Hippocampal formation (tissue), 2 donors: ENCODE measurements around the gene NRG3.
A peak's percentile ranks its signal among the peaks of the same experiment; 100 is the strongest.
"Not testable (repeated sequence)": the region's sequence is repeated elsewhere in the genome, so short reads cannot be mapped to it uniquely, and the experiment has no call there.

Experiments used
- DNase-seq, 2 donors: peaks; one replicate each; lab custom pipeline; 2025; lab: John Stamatoyannopoulos, UW

The NRG3 gene

DNA sequence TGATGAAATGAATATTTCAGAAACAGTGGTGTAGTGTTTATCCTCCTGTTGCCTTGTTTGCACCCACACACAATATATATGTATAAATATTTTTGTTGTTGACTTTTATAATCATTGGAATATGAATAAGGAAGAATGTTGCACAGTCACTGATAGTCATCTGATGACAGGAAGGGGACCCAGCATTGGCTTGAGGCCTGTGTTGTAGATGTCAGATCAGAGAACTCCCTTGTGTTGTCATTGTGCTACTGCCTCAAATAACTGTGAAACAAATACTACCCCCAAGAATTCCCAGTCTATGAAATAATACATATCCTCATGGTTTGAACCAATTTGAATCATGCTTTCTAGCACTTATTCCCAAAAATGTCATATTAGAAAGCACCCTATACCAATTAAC lies 84.0 kb downstream of the NRG3 start:
- no peak for DNase-seq

DNA sequence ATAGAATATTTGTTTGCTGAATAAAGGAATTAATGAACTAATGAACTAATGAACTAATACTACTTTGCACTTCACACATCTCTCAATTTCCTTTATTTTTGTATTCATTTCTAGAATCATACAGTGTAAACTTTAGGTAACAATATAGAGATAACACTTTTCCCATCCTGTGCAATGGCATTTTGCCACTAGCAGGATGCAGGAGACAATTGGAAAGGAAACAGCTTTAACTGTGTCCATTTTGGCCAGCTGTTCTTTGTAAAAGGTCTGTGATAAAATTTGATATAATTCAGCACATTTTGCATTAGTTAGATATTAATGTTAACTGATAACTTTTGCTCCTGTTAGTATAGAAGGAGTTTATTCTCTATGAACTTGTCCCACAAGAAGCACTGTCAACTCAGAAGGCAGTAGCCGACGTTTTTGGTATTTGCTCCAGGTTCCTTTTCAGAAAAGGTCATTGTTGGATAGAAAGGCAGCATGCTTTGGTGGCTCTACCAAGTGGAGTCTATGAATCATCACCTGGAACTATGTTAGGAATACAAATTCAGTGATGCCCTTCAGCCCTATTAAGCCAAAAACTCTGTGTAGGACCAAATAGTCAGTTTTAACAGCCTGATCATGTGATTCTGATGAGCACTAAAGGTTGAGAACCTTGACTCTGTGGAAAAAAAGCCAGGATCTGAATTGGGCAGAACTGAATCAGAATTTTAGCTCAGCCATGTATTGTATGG lies 86.6 kb downstream of the NRG3 start:
- DNase-seq = no peak

DNA sequence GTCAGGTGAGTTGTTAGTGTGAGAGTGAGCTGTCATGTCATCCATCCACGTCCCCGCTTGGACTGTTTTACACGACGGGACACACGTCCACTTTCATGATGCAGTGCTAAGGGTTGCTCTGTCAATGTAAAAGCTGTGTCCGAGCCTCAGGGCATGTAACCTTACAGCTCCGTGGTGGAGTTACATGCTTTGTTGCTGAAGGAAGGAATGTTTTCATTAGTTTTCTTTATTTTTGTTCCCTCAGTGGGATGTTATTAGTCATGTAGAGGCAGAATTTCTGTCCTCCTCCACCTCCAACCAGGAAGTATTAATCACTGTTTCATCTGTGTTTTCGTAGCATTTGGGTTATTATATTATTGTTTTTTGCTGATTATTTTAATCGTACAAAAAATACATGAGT lies 88.6 kb downstream of the NRG3 start:
- no peak for DNase-seq

DNA sequence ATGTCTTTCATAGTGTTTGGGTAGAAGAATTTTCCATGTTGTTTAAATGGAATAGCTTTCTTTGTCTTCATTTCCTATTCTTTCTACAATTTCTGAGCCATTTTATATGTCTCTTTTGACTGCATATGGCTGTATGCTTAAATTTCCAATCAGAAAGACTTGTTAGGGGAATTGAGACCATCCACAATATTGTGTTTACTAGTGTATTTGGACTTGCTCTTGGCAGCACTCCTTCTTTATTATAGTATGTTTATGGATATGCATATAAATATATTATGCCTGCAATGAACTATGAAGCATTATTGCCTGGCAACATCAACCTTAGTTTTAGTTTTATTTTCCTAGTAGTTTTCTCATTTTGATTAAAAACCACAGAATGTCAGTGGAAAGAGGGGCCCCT lies 92.7 kb downstream of the NRG3 start:
- no peak for DNase-seq

DNA sequence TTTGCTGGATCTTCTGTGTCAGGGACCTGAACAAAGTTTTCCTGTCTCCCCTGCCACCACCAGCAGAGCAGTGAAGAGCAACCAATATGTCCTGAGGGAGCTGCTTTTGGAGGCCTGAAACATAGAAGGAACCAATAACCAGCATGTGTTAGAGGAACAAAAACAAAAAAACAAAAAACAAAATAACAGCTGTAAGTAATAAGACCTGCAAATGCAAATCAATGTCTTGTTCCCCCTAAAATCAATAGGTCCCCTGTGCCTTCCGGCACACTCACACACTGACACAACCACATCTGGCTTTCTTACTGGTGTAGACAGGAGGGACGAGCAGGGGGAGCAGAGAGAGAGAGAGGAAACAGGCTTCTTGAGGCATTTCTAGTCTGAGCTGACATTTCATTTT lies 94.1 kb downstream of the NRG3 start:
- DNase-seq = no peak

DNA sequence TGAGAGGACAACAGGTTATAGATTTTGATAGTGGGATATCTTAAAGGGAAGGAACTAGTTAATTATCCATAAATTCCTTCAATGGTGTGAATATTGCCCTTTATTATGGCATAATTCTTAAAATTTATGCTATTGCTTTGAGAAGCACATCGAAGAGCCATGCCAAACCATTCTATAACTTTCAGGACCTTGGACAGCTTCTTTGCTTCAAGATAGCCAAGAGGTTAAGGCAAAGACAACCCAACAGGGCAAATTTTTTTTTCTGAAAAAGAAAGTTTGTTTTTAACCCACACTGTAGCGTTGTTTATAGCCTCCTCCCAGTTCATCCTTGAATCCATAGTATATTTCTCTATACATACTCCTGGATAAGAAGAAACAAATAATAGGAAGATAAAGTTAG lies 103.2 kb downstream of the NRG3 start:
- no peak for DNase-seq

DNA sequence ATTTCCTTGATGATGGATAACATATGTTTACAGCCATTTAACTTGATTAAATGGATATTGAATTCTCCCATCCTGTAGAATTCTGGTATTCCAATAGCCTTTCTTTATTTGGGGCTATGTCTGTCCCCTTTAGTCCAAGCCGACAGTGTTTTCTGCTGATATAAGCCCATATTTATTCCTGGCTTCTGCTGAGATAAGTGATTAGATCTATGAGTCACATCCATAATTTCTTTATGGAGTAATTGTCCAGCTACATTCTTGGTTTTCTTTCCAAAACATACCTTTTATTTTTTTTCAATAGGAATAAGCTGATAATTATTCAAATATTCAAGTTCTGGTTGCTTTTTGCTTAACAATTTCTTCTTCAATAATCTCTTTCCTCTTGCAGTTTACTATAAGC lies 106.7 kb downstream of the NRG3 start:
- no peak for DNase-seq

DNA sequence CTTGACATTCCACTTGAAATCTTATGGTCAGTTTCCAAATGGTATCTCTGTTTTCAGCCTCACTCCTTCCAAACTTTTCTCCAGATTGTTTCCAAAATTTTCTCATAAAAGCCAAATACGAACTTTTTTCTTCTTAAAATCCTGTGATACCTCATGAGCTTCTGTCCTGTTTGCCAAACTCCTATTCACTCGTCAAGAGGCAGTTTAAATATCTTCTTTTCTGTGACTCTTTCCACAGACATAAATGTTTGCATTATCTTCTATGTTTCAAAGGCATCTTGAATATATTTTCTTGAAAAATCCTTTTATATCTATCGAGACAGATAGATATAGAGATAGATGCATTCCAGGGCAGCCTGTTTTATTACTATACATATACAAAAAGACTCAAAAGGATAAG lies 109.4 kb downstream of the NRG3 start:
- no peak for DNase-seq

DNA sequence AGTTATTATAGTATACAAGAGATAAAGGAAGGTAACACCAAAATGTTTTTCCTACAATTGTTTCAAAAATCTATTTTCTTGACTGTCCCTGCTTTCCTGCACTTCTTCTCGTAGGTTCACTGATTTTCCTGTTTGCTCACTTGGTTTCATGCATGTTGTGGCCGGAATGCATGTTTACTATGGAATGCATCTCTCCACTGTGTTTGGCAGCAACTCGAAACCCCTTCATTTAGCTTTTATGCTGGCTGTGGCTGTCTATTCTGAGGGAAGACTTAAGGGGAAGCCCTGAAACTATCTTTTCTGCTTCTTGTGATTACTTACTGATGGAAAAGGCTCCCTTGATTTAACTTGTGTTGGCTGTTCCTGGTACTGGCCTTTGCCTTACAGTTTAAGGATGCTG lies 120.3 kb downstream of the NRG3 start:
- DNase-seq = no peak

DNA sequence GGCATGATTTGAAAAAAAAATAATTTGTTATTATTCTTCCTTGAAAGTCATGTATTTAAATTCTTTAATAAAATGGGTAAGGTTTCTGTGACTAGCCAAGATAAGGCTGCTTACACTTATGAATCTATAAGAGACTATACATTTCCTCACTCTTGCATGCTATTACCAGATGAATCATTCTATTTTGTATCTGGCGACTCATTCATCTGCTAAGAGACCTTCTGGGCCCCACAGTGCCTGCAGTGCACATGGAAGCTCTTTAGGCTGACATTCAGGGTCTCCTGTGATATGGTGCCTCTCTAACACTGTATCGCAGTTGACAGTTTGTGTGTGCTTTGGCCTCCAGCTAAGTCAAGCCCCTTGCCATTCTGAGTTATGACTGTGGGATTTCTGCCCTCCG lies 121.9 kb downstream of the NRG3 start:
- DNase-seq = no peak

DNA sequence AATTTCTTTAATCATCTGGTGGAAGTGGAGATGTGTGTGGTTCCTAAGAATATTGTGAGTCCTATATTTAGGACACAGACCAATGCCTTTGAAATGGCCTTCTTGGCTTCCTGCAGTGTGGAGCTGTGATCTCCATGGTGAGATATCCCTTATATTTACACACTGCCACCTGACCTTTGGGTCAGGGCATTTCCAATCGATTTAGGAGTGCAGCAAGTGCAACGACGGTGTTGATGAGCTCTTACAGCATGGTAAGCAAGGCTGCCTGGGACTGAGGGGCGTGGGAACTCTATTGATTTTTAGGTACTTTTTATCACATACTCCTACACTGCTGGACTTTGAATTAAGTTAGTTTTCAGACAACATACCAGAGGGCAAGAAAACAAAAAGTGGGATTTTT lies 146.0 kb downstream of the NRG3 start:
- DNase-seq = no peak

DNA sequence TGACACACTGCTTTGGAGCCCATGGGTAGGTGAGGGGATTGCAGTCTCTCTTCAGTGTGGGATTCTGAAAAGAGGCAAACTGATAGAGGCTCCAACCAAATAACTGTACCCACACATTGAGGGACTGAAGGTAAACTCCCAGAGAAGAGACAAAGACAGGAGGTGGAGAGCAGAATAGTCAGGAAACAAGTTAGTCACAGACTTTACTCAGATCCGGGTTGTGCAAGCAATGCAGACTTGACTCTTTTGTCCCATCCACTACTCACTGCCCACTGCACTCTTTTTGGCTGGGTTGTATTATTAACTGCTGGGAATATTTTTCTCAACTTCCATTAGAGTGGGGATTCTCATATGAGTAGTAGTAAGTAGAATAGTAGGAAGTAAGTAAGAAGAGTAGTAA lies 152.7 kb downstream of the NRG3 start:
- no peak for DNase-seq

DNA sequence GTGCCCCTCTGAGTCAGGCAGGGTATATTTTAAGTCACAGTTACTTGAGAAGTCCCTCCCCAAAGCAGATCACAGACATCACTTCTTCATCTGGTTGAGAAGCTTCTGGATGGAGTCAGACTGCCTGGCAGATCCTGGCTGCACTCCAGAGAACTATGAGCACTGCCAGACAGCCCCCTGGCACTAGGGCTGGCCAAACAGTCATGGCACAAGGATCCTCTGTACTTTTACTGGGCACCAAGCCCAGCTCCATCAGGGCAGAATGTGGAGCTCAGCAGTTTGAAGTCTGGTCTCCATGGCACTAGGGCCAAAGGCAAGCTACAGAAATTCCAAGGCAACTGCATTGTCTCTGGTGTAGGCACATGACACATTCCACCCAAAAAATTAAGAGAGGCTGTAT lies 162.1 kb downstream of the NRG3 start:
- peak; percentile 65 to 77 for DNase-seq

DNA sequence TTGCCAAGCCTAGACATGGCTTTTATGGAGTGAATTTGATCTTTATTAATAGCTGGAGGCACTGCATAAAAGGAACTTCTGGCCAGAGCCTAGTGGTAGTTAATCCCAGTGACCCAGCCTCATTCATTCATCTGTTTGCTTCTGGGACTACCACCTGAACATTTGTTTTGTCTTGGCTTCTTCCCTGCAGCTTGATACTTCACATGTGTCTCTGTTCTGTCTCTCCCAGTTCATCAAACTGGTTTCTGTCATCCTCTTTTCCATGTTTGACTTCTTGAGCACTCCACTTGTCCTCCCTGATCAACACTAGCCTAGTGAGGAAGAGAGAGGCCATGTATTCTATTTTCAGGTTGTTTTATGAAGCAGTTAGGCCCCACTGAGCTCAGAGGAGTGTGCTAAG lies 163.6 kb downstream of the NRG3 start:
- no peak for DNase-seq

DNA sequence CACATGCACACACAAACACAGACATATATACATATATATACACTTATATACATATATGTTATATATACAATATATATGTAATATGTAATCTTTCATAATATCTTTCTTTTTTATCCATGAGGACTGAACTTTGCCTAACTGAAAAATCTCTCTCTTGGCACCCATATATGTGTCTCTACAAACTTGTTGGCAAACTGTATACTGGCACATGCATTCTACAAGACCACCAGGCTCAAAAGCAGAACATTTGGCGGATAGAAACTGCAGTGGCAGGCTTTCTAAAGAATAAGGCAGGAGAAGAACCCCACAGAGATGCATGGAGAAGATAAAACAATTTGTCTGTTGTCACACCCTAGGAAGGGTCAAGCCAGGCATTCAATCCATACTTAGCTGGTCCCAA lies 165.3 kb downstream of the NRG3 start:
- DNase-seq = no peak

DNA sequence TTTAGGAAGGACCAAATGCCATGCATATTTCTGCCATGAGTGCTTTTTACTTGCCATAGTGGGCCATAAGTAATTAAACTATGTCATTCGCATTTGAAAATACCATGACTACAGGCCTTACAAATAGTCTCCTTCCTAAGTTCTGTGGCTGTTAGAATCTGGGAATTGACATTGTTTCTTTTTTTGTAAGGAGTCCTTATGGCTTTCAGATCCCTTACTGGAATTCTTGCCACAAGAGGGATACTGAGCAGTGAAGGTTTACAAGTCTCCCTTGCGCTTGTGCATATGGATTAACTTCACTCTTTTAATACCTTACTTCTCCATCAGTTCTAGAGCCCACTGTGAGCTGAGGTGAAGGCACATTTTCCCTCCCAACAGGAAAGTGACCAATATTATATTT lies 166.0 kb downstream of the NRG3 start:
- no peak for DNase-seq

DNA sequence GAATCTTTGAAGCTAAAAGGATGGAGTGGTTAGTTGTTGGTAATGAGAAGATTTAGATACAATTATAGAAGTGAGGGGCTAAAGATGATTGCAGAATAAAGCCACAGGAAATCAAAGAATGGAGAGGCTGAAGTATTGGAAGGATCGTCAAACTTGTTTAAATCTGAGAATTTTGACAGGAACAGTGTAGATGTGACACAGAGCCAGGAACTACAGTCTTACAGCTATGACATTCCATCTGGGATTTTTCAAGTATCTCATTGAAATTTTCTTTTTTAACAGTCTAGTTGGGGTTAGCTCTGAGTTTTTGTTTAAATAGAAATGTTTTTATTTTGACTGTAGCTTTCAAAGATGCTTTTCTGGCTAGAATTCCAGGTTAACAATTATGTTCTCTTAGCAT lies 181.4 kb downstream of the NRG3 start:
- DNase-seq = no peak

DNA sequence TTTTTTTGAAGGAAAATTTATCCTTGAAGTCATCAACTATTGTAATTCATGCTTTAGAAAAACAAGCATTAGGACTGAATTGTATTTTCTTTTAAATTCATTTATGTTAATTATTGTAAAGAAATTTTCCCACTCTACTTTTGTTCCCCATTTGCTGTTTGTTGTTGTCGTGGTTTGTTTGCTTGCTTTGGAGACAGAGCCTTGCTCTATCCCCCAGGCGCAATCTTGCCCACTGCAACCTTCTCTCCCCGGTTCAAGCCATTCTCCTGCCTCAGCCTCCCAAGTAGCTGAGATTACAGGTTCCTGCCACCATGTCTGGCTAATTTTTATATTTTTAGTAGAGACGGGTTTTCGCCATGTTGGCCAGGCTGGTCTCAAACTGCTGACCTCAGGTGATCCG lies 192.2 kb downstream of the NRG3 start:
- not testable (repeated sequence) for DNase-seq

DNA sequence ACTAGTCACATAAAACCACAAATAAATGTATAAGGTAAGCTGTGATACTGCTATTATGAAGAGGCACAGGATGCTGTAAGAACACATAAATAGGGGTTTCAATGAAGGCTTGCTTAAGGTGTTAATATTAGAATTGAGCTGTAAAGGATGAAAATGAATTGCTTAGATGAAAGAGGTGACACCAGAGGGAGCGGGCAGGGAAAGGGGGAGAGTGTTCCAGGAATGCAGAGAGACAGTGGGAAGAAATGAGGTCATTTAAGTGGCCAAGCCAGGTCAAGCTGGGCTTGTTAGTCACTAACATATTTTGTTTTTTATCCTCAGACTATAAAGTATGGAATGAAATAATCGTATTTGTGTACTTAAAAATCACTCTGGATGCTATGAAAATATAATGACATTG lies 193.5 kb downstream of the NRG3 start:
- no peak for DNase-seq

DNA sequence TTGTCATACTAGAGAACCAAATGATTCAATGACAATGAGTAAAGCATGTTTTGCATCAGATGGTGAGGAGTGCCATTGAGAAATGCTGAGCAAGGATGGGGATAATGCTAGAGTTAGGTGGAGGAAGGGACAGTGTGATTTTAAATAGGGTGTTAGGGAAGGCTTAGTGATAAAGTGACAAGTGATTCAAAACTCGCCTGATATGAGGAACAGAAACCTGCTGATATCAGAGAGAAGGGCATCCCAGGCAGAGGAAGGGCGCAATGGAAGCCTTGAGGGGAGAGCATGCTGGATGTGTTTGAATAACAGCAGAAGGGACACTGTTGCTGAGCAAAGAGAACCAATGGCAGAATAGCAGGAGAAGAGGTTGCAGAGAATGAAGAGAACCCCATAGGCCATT lies 196.2 kb downstream of the NRG3 start:
- no peak for DNase-seq

DNA sequence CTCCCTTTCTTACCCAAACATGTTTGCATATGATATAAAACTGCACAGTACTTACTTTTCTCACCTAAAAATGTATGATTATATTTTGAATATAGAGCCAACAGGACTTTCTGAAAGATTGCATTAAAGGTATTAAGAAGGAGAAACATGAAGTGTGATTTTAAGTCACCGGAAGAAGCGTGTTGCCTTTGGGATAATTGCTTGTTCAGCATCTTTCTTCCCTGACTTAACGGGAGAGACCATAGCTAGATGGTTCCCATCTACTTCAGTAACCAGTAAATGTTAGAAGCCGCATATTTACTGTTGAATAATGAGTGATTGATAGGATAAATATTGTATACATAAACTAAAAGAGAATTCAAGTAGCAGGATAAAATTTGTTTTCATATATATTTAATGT lies 197.1 kb downstream of the NRG3 start:
- DNase-seq = no peak

DNA sequence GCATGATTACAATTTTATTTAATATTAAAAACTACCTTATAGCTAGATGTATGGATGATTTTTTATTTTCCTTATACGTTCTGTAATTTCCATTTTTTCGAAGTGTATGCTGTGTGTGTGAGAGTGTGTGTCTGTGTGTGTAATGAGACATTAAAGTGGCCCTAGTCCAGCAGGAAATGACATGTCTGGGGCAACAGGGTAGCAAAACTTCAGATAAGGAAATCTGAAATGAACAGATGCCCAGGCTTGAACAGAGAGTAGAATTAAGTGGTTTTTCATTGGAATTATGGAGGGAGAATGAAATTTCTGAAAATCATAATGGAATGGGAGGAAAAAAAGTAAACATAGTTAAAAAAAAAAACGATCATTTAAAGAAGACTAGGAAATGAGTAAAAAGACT lies 200.6 kb downstream of the NRG3 start:
- DNase-seq = no peak

DNA sequence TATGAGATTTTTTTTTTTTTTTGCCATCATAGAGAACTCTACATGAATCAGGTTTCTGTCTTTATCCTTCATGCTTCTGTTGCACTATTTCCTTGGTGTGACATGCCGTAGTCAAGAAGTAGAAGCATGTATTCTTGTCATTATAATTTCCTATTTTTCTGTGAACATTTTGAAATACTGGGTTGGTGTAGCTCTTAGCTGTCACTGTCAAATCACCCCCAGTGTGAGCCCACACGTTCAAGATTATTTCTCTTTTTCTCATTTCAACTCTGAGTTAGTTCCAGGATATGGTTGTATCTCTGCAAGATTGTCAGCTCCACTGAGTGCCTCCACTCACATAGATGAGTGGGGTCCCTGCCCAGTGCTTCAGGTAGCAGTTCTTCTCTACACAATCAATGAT lies 209.5 kb downstream of the NRG3 start:
- no peak for DNase-seq

DNA sequence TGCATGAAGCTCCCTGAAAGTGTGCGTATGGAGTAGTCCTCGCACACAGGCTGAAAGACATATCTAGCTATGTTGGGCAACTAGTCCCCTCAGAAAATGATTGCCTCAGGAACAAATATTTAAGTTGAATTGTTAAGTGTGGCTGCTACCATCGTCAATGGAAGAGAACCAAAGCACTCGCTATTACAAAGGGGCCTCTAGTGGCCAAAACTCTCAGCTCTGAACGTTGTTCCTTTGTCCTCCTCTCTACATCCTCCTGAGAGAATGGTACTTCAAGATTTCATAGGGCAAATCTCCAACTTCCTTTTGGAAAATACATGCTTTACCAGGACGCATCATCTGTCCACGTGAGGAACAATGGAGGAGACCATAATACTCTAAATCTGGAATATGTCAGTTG lies 209.9 kb downstream of the NRG3 start:
- no peak for DNase-seq

DNA sequence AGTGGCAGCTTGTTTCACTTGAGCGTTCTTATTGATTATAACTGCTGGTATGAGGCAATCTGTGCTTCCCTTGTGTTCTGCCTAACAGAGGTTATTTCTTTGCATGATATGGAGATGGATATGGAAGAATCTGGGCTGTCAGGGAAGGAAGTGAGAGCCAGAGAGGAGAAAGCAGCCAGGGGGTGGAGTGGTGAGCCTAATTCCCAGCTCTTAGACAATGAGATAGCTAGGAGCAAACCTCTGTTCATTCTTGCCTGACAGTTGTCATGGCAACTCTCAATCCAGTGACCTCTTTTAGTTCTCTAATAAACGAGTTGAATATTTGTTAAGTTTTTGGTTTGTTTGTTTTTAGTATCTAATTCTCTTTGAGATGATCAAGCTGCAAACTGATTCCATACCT lies 214.3 kb downstream of the NRG3 start:
- no peak for DNase-seq
